ENCODE measurements around the gene RNF130.

Gene RNF130

GRCh38 chr5:180060192-180060591 is 11.4 kb downstream of the RNF130 start:
- no peak overlapping the region for H3K4me3 ChIP-seq (ENCODE audit: low read length)
- no peak for TF ChIP-seq CTCF (conservative IDR thresholded peaks at IDR 0.05; ENCODE audit: low read length)
- no peak for DNase-seq (ENCODE audit: low read depth)

GRCh38 chr5:180059326-180059725 is 12.2 kb downstream of the RNF130 start:
- no peak for TF ChIP-seq CTCF (conservative IDR thresholded peaks at IDR 0.05; ENCODE audit: low read length)
- no peak for DNase-seq (ENCODE audit: low read depth)
- no peak overlapping the region for H3K4me3 ChIP-seq (ENCODE audit: low read length)

GRCh38 chr5:180056153-180056552 is 15.4 kb downstream of the RNF130 start:
- no peak for TF ChIP-seq CTCF (conservative IDR thresholded peaks at IDR 0.05; ENCODE audit: low read length)
- DNase-seq (ENCODE audit: low read depth): no peak
- no peak overlapping the region for H3K4me3 ChIP-seq (ENCODE audit: low read length)

GRCh38 chr5:180054226-180054625 is 17.3 kb downstream of the RNF130 start:
- H3K4me3 ChIP-seq (ENCODE audit: low read length): no peak overlapping the region
- DNase-seq (ENCODE audit: low read depth): no peak
- no peak for TF ChIP-seq CTCF (conservative IDR thresholded peaks at IDR 0.05; ENCODE audit: low read length)

- TF ChIP-seq CTCF (conservative IDR thresholded peaks at IDR 0.05; ENCODE audit: low read length): no peak
- H3K4me3 ChIP-seq (ENCODE audit: low read length): no peak overlapping the region
- no peak for DNase-seq (ENCODE audit: low read depth)
These were observed 18.4 kb downstream of the RNF130 start for GRCh38 chr5:180053061-180053602.

- no peak for DNase-seq (ENCODE audit: low read depth)
- H3K4me3 ChIP-seq (ENCODE audit: low read length): no peak overlapping the region
- no peak for TF ChIP-seq CTCF (conservative IDR thresholded peaks at IDR 0.05; ENCODE audit: low read length)
These were observed 19.2 kb downstream of the RNF130 start for GRCh38 chr5:180052211-180052818.

GRCh38 chr5:180050121-180050940 is 21.2 kb downstream of the RNF130 start:
- TF ChIP-seq CTCF (conservative IDR thresholded peaks at IDR 0.05; ENCODE audit: low read length): no peak
- DNase-seq (ENCODE audit: low read depth): no peak

More at GRCh38 chr5:180050121-180050940, 21.2 kb downstream of the RNF130 start:
- H3K4me3 ChIP-seq (ENCODE audit: low read length): no peak overlapping the region
